Measurements from ENCODE around the gene FAM171A1.

FAM171A1 gene

DNA sequence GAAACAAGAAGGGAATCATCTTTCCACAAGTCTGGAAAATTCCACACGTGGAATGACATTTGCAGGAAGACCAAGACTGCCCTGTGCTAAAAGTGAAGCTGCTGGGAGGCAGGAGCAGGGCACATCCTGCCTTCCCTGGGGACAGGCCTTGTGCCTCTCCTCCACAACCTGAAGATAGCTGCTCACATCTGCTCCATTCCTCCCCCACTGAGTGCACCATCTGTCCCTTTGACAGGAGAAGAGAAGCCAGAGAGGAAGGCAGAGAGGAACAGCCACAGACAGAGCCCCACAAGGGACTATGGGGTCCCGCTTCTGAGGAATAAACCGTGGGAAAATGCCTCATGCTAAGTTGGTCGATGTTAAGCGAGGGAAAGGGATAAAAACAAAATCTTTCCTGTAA is 15.9 kb upstream of the FAM171A1 start:
- TF ChIP-seq, protein P1, sequence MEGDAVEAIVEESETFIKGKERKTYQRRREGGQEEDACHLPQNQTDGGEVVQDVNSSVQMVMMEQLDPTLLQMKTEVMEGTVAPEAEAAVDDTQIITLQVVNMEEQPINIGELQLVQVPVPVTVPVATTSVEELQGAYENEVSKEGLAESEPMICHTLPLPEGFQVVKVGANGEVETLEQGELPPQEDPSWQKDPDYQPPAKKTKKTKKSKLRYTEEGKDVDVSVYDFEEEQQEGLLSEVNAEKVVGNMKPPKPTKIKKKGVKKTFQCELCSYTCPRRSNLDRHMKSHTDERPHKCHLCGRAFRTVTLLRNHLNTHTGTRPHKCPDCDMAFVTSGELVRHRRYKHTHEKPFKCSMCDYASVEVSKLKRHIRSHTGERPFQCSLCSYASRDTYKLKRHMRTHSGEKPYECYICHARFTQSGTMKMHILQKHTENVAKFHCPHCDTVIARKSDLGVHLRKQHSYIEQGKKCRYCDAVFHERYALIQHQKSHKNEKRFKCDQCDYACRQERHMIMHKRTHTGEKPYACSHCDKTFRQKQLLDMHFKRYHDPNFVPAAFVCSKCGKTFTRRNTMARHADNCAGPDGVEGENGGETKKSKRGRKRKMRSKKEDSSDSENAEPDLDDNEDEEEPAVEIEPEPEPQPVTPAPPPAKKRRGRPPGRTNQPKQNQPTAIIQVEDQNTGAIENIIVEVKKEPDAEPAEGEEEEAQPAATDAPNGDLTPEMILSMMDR (conservative IDR thresholded peaks at IDR 0.05; ENCODE audit: low read length): no peak
- no peak for TF ChIP-seq EZH2phosphoT487 (IDR thresholded peaks at IDR 0.05; ENCODE audit: borderline replicate concordance)
- Histone ChIP-seq H3K9me3 (ENCODE audit: insufficient read depth, low read depth, low read length) (no peaks in the 10 kb centered on the region), H4K20me1 (ENCODE audit: insufficient read depth, low read length, poor library complexity, severe bottlenecking) (no peaks in the 10 kb centered on the region), H3K9me2 (replicated peaks; ENCODE audit: low read depth, low read length) (no peaks in the 10 kb centered on the region), H3K4me2 (ENCODE audit: low read depth, low read length, poor library complexity, severe bottlenecking) (no peak overlapping the region), H3F3A (ENCODE audit: low read depth) (no peaks in the 10 kb centered on the region), H3K9ac (ENCODE audit: low read depth, low read length, poor library complexity, severe bottlenecking) (no peak overlapping the region), H3K79me2 (ENCODE audit: insufficient read depth, low read length) (no peaks in the 10 kb centered on the region), H3K4me1 (ENCODE audit: insufficient read depth, low read length, poor library complexity, severe bottlenecking) (no peaks in the 10 kb centered on the region), H3K27me3 (ENCODE audit: insufficient read depth, low read length, poor library complexity, severe bottlenecking) (no peaks in the 10 kb centered on the region), H3K4me3 (ENCODE audit: low read length, poor library complexity, severe bottlenecking) (no peak overlapping the region), H2AFZ (ENCODE audit: low read length) (no peak overlapping the region), H3K36me3 (ENCODE audit: insufficient read depth, low read length) (no peaks in the 10 kb centered on the region)

DNA sequence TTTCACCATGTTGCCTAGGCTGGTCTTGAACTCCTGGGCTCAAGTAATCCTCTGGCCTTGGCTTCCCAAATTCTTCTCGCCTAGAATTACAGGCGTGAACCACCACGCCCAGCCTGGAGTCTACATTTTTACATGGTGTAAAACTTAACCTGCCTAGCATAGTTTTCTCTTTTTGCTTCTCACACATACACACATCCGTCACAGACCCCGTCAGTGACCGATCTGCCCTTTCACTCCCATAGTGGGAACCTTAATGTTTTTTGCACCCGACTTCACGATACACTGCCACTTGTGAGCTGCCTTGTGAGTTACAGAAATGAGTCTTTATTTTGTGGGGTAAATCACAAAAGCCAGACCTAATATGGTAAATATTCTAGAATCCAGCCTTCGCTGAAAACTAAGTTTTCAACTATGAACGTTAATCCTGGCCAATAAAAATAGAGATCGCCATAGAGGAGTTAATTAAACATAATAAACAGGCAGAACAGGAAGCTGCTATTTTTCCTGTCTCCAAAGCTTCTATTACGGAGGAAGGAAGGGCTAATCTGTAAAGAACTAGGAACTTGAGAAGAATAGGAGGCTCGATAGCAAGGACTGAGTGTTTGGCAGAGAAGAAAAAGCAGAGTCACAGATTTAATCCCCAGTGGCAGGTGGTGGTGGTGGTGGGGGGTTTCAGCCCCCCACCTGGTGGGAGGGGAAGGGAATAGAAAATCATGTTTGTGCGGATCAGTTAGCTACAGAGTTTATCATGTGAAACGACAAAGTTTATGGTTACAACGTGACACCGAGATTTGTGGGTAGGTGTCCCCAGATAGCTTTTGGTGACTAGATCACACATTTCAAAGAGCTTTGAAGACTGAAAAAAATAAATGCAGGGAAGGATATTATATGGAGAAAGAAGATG is 14.7 kb upstream of the FAM171A1 start:
- no peaks in the 10 kb centered on the region for H3F3A ChIP-seq (ENCODE audit: low read depth)
- H3K9ac ChIP-seq (ENCODE audit: low read depth, low read length, poor library complexity, severe bottlenecking): no peak overlapping the region
- no peaks in the 10 kb centered on the region for H3K27me3 ChIP-seq (ENCODE audit: insufficient read depth, low read length, poor library complexity, severe bottlenecking)
- no peak overlapping the region for H3K4me3 ChIP-seq (ENCODE audit: low read length, poor library complexity, severe bottlenecking)
- H3K9me2 ChIP-seq (replicated peaks; ENCODE audit: low read depth, low read length): no peaks in the 10 kb centered on the region
- H3K9me3 ChIP-seq (ENCODE audit: insufficient read depth, low read depth, low read length): no peaks in the 10 kb centered on the region
- H2AFZ ChIP-seq (ENCODE audit: low read length): no peak overlapping the region
- H3K4me1 ChIP-seq (ENCODE audit: insufficient read depth, low read length, poor library complexity, severe bottlenecking): no peaks in the 10 kb centered on the region
- no peak overlapping the region for H3K4me2 ChIP-seq (ENCODE audit: low read depth, low read length, poor library complexity, severe bottlenecking)
- H3K79me2 ChIP-seq (ENCODE audit: insufficient read depth, low read length): no peaks in the 10 kb centered on the region
- TF ChIP-seq, protein P1 (conservative IDR thresholded peaks at IDR 0.05; ENCODE audit: low read length): no peak
- TF ChIP-seq EZH2phosphoT487 (IDR thresholded peaks at IDR 0.05; ENCODE audit: borderline replicate concordance): no peak
- H3K36me3 ChIP-seq (ENCODE audit: insufficient read depth, low read length): no peaks in the 10 kb centered on the region
- H4K20me1 ChIP-seq (ENCODE audit: insufficient read depth, low read length, poor library complexity, severe bottlenecking): no peaks in the 10 kb centered on the region

DNA sequence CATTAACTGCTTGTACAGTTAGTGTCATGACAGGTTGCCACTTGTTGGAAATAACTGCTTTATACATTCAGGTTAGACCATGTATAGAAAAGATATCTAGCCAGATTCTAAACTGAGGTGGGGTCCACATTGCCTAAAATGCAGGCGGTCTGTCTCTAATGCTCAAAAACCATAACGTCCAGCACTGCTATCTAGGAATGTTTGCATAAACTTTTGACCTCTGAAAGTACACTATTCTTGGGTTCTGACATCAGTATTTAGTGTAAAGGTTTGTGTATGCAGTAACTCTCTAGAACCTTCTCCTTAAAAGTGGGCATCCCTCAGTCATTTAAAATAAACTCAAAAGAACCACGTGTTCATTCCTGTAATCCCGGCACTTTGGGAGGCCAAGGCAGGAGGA is 10.3 kb upstream of the FAM171A1 start:
- no peaks in the 10 kb centered on the region for H3K79me2 ChIP-seq (ENCODE audit: insufficient read depth, low read length)
- no peak overlapping the region for H3K4me3 ChIP-seq (ENCODE audit: low read length, poor library complexity, severe bottlenecking)
- no peaks in the 10 kb centered on the region for H3K27me3 ChIP-seq (ENCODE audit: insufficient read depth, low read length, poor library complexity, severe bottlenecking)
- no peak overlapping the region for H3K9ac ChIP-seq (ENCODE audit: low read depth, low read length, poor library complexity, severe bottlenecking)
- H3K9me3 ChIP-seq (ENCODE audit: insufficient read depth, low read depth, low read length): no peaks in the 10 kb centered on the region
- H3F3A ChIP-seq (ENCODE audit: low read depth): no peaks in the 10 kb centered on the region
- H3K4me1 ChIP-seq (ENCODE audit: insufficient read depth, low read length, poor library complexity, severe bottlenecking): no peaks in the 10 kb centered on the region
- no peak overlapping the region for H3K4me2 ChIP-seq (ENCODE audit: low read depth, low read length, poor library complexity, severe bottlenecking)
- no peak for TF ChIP-seq EZH2phosphoT487 (IDR thresholded peaks at IDR 0.05; ENCODE audit: borderline replicate concordance)
- TF ChIP-seq, protein P1 (conservative IDR thresholded peaks at IDR 0.05; ENCODE audit: low read length): no peak
- H2AFZ ChIP-seq (ENCODE audit: low read length): no peak overlapping the region
- H3K9me2 ChIP-seq (replicated peaks; ENCODE audit: low read depth, low read length): no peaks in the 10 kb centered on the region
- H4K20me1 ChIP-seq (ENCODE audit: insufficient read depth, low read length, poor library complexity, severe bottlenecking): no peaks in the 10 kb centered on the region
- no peaks in the 10 kb centered on the region for H3K36me3 ChIP-seq (ENCODE audit: insufficient read depth, low read length)
